CD4-positive, alpha-beta memory T cell (primary cell): ENCODE results near the gene NEMP2. TPM values are rescaled to one million over a fixed set of nuclear protein-coding genes. Genes with fewer than 3 reads are reported as not detected.

ENCODE experiments used
- CTCF ChIA-PET: fragments of 350-600 bp; sonication (Branson Sonifier 250); formaldehyde crosslinking; loops from one replicate; lab custom pipeline; 2021; ENCODE audit warnings: inconsistent platforms; ENCODE audit not compliant: partially characterized antibody; lab: Charles Lee
- POLR2A ChIA-PET: fragments of 350-600 bp; sonication (Branson Sonifier 250); formaldehyde crosslinking; loops from one replicate; lab custom pipeline; 2021; ENCODE audit not compliant: partially characterized antibody; lab: Charles Lee
- DNase-seq, 5 donors: peaks; one replicate each; pipeline versions ENCODE4 v3.0.0 to v3.0.0-alpha.2; 2020 to 2022; ENCODE audit warnings: mixed read lengths in 1 of 5
- H3K27ac ChIP-seq: one replicate; pipeline ENCODE4 v1.7.0; 2013; ENCODE audit warnings: low read depth, low read length
- H3K27me3 ChIP-seq: 2 replicates; pipeline ENCODE4 v1.7.0; 2013; ENCODE audit warnings: mild to moderate bottlenecking, low read length, moderate library complexity; ENCODE audit not compliant: insufficient read depth
- H3K36me3 ChIP-seq: 2 replicates; pipeline ENCODE4 v1.7.0; 2013; ENCODE audit warnings: mild to moderate bottlenecking, low read length, moderate library complexity; ENCODE audit not compliant: insufficient read depth
- H3K4me1 ChIP-seq: 2 replicates; pipeline ENCODE4 v1.7.0; 2013; ENCODE audit warnings: mild to moderate bottlenecking, low read length, moderate library complexity; ENCODE audit not compliant: insufficient read depth
- H3K4me3 ChIP-seq, 2 donors: one replicate each; pipeline ENCODE4 v1.7.0; 2013; ENCODE audit warnings: low read length in 2 of 2, mild to moderate bottlenecking in 1 of 2
- H3K9me3 ChIP-seq, 2 donors: one replicate each; pipeline ENCODE4 v1.7.0; 2013; ENCODE audit warnings: low read length in 2 of 2, control low read depth in 1 of 2; ENCODE audit not compliant: control insufficient read depth in 1 of 2
- H3K27ac Mint-ChIP-seq, 7 donors: one replicate each; pipeline ENCODE4 v1.8.0; 2020 to 2021; ENCODE audit warnings: mixed read lengths in 7 of 7, mild to moderate bottlenecking in 6 of 7, inconsistent platforms in 3 of 7, moderate library complexity in 3 of 7
- H3K27me3 Mint-ChIP-seq, 2 donors: one replicate each; pipeline ENCODE4 v1.8.0; 2020 to 2021; ENCODE audit warnings: mixed read lengths in 2 of 2
- H3K36me3 Mint-ChIP-seq, 2 donors: one replicate each; pipeline ENCODE4 v1.8.0; 2020 to 2021; ENCODE audit warnings: mixed read lengths in 2 of 2, inconsistent platforms in 1 of 2, mild to moderate bottlenecking in 1 of 2
- H3K4me1 Mint-ChIP-seq, 4 donors: one replicate each; pipeline ENCODE4 v1.8.0; 2020 to 2021; ENCODE audit warnings: mixed read lengths in 4 of 4, mild to moderate bottlenecking in 1 of 4
- H3K4me3 Mint-ChIP-seq, 8 donors: one replicate each; pipeline ENCODE4 v1.8.0; 2020 to 2021; ENCODE audit warnings: mixed read lengths in 8 of 8, mild to moderate bottlenecking in 7 of 8, moderate library complexity in 6 of 8, inconsistent platforms in 3 of 8
- H3K9me3 Mint-ChIP-seq, 8 donors: one replicate each; pipeline ENCODE4 v1.8.0; 2020 to 2021; ENCODE audit warnings: mixed read lengths in 8 of 8, mild to moderate bottlenecking in 5 of 8, inconsistent platforms in 3 of 8, moderate library complexity in 1 of 8
- intact Hi-C: fragments of 100-400 bp; cut with micrococcal nuclease; formaldehyde crosslinking; loops from one replicate; pipeline ENCODE4 v1.15.1; 2023
- polyA plus RNA-seq, 2 donors: library from polyadenylated mRNA; unstranded; fragments of 300-500 nt; fragmentation: Illumina TruSeq; gene quantifications; one replicate each; pipeline ENCODE4 v1.2.3, GENCODE V29; 2021
- total RNA-seq, 2 experiments: library from RNA; stranded (reverse); gene quantifications; one replicate each; pipeline ENCODE4 v1.2.3, GENCODE V29; 2021

NEMP2 gene
- total and polyA plus RNA-seq, 4 experiments from 2014 or later, result 10.9 to 21.2 (median 16.3) TPM

- Histone ChIP-seq H3K27me3 (no peaks in the 10 kb centered on the region), H3K4me1 (peaks cover 26% of the 10 kb centered on the region), H3K9me3 (no peaks in the 10 kb centered on the region), H3K27ac (no peak overlapping the region), H3K4me3 (no peak overlapping the region), H3K36me3 (peaks cover 11% of the 10 kb centered on the region)
- intact Hi-C loops, result no loop called here
- peak overlapping the region in 1 of 7 donors; percentile 18 for H3K27ac Mint-ChIP-seq
- peaks cover 0 to 1% (median 0%) of the 10 kb centered on the region in 8 donors for H3K9me3 Mint-ChIP-seq
- peak overlapping the region in 1 of 8 donors; percentile 45 for H3K4me3 Mint-ChIP-seq
- CTCF ChIA-PET, result interaction anchor here (1.1 kb wide), 1 partner anchor 17 kb away, joined by 3 read pairs; no protein-coding TSS in a partner anchor
- H3K4me1 Mint-ChIP-seq, result peaks cover 34 to 69% (median 58%) of the 10 kb centered on the region in 4 donors
- peaks cover 40 to 67% of the 10 kb centered on the region in 2 donors for H3K36me3 Mint-ChIP-seq
- DNase-seq, result no peak
- no peaks in the 10 kb centered on the region for H3K27me3 Mint-ChIP-seq
- POLR2A ChIA-PET, result interaction anchor here (1.9 kb wide), 1 partner anchor 51 kb away, joined by 5 read pairs; no protein-coding TSS in a partner anchor
Measured at GRCh38 chr2:190458352-190459107, 76.0 kb downstream of the NEMP2 start.

- Mint-ChIP-seq H3K4me1 (peaks cover 39 to 70% (median 57%) of the 10 kb centered on the region in 4 donors), H3K36me3 (peaks cover 48 to 72% of the 10 kb centered on the region in 2 donors)
Measured at GRCh38 chr2:190457256-190457655, 77.3 kb downstream of the NEMP2 start.

GRCh38 chr2:190456833-190457232 is 77.7 kb downstream of the NEMP2 start:
- peak overlapping the region in 1 of 7 donors; percentile 81 for H3K27ac Mint-ChIP-seq
- intact Hi-C loops, result no loop called here
- peaks cover 39 to 69% (median 54%) of the 10 kb centered on the region in 4 donors for H3K4me1 Mint-ChIP-seq
- H3K27me3 ChIP-seq, result no peaks in the 10 kb centered on the region
- peaks cover 48 to 74% of the 10 kb centered on the region in 2 donors for H3K36me3 Mint-ChIP-seq
- ChIA-PET CTCF (no interaction called here), POLR2A (no interaction called here)
- no peaks in the 10 kb centered on the region for H3K9me3 ChIP-seq
- no peak overlapping the region for H3K27ac ChIP-seq
- peaks cover 0 to 5% (median 0%) of the 10 kb centered on the region in 8 donors for H3K9me3 Mint-ChIP-seq
- peaks cover 14% of the 10 kb centered on the region for H3K4me1 ChIP-seq
- H3K4me3 ChIP-seq, result no peak overlapping the region
- peaks cover 11% of the 10 kb centered on the region for H3K36me3 ChIP-seq
- H3K27me3 Mint-ChIP-seq, result no peaks in the 10 kb centered on the region
- no peak overlapping the region for H3K4me3 Mint-ChIP-seq
- no peak for DNase-seq

More at GRCh38 chr2:190457256-190457655, 77.3 kb downstream of the NEMP2 start:
- peak overlapping the region in 1 of 7 donors; percentile 12 for H3K27ac Mint-ChIP-seq
- CTCF ChIA-PET, result no interaction called here
- no peak for DNase-seq
- H3K4me3 Mint-ChIP-seq, result no peak overlapping the region
- no peak overlapping the region for H3K27ac ChIP-seq
- H3K27me3 ChIP-seq, result no peaks in the 10 kb centered on the region
- POLR2A ChIA-PET, result no interaction called here
- H3K27me3 Mint-ChIP-seq, result no peaks in the 10 kb centered on the region
- H3K36me3 ChIP-seq, result peaks cover 11% of the 10 kb centered on the region
- peaks cover 0 to 5% (median 0%) of the 10 kb centered on the region in 8 donors for H3K9me3 Mint-ChIP-seq
- peaks cover 18% of the 10 kb centered on the region for H3K4me1 ChIP-seq
- H3K9me3 ChIP-seq, result no peaks in the 10 kb centered on the region
- intact Hi-C loops, result no loop called here
- H3K4me3 ChIP-seq, result no peak overlapping the region

- no peak overlapping the region for H3K4me3 ChIP-seq
Measured at GRCh38 chr2:190455358-190456095, 79.0 kb downstream of the NEMP2 start.

GRCh38 chr2:190454795-190455194 is 79.7 kb downstream of the NEMP2 start:
- Mint-ChIP-seq H3K4me3 (no peak overlapping the region), H3K27me3 (no peaks in the 10 kb centered on the region), H3K27ac (no peak overlapping the region), H3K9me3 (peaks cover 0 to 5% (median 0%) of the 10 kb centered on the region in 8 donors), H3K36me3 (peaks cover 51 to 77% of the 10 kb centered on the region in 2 donors), H3K4me1 (peaks cover 41 to 67% (median 50%) of the 10 kb centered on the region in 4 donors)
- Histone ChIP-seq H3K4me1 (peaks cover 16% of the 10 kb centered on the region), H3K4me3 (no peak overlapping the region), H3K9me3 (no peaks in the 10 kb centered on the region), H3K27ac (no peak overlapping the region), H3K27me3 (no peaks in the 10 kb centered on the region), H3K36me3 (peaks cover 11% of the 10 kb centered on the region)
- CTCF ChIA-PET, result interaction anchor here (0.8 kb wide), 1 partner anchor 8 kb away, joined by 3 read pairs; no protein-coding TSS in a partner anchor
- POLR2A ChIA-PET, result interaction anchor here (0.9 kb wide), 1 partner anchor 79 kb away, joined by 3 read pairs; no protein-coding TSS in a partner anchor
- intact Hi-C loops, result no loop called here
- DNase-seq, result no peak

More at GRCh38 chr2:190455358-190456095, 79.0 kb downstream of the NEMP2 start:
- Mint-ChIP-seq H3K36me3 (peaks cover 53 to 79% of the 10 kb centered on the region in 2 donors), H3K9me3 (peaks cover 0 to 5% (median 0%) of the 10 kb centered on the region in 8 donors), H3K27me3 (no peaks in the 10 kb centered on the region), H3K27ac (no peak overlapping the region), H3K4me3 (no peak overlapping the region), H3K4me1 (peaks cover 41 to 73% (median 57%) of the 10 kb centered on the region in 4 donors)
- POLR2A ChIA-PET, result interaction anchor here (0.9 kb wide), 1 partner anchor 78 kb away, joined by 3 read pairs; no protein-coding TSS in a partner anchor
- Histone ChIP-seq H3K36me3 (peaks cover 11% of the 10 kb centered on the region), H3K4me1 (peaks cover 18% of the 10 kb centered on the region), H3K27me3 (no peaks in the 10 kb centered on the region), H3K27ac (no peak overlapping the region), H3K9me3 (no peaks in the 10 kb centered on the region)
- CTCF ChIA-PET, result no interaction called here
- intact Hi-C loops, result no loop called here
- DNase-seq, result no peak

Other genes with a start within 250 kb of the NEMP2 start
- gene HIBCH, start 214.9 kb downstream of the NEMP2 start, total RNA-seq, result 10 to 100 TPM; 20.0 to 22.3 TPM
- gene HIBCH, start 214.9 kb downstream of the NEMP2 start, polyA plus RNA-seq, result 10 to 100 TPM; 19.3 to 19.6 TPM
- gene INPP1, start 191.1 kb downstream of the NEMP2 start, total RNA-seq, result 1 to 10 TPM; 3.2 to 3.7 TPM
- 1 to 10 TPM; 3.1 to 3.4 TPM for gene INPP1, start 191.1 kb downstream of the NEMP2 start, polyA plus RNA-seq
- gene MFSD6, start 126.4 kb downstream of the NEMP2 start, total RNA-seq, result 10 to 100 TPM; 38.3 to 47.5 TPM
- gene MFSD6, start 126.4 kb downstream of the NEMP2 start, polyA plus RNA-seq, result 10 to 100 TPM in 1 of 2 donors, 1 to 10 TPM in 1; 7.7 to 29.1 TPM
- gene NAB1, start 114.4 kb upstream of the NEMP2 start, total RNA-seq, result 10 to 100 TPM; 24.8 to 30.7 TPM
- 1 to 10 TPM; 2.8 to 3.0 TPM for gene NAB1, start 114.4 kb upstream of the NEMP2 start, polyA plus RNA-seq